ENCODE data around the gene ESRRB.

The ESRRB gene

GRCh38 chr14:76457841-76458240 is 81.9 kb downstream of the ESRRB start:
- TF ChIP-seq CTCF (IDR thresholded peaks at IDR 0.05; ENCODE audit: low read length) (no peak), EZH2 (IDR thresholded peaks at IDR 0.05; ENCODE audit: borderline replicate concordance, low read length) (no peak)
- Histone ChIP-seq H3K9ac (ENCODE audit: low read length) (no peak overlapping the region), H3K9me2 (ENCODE audit: low read depth, low read length) (no peaks in the 10 kb centered on the region), H3K4me1 (ENCODE audit: insufficient read depth, low read length, severe bottlenecking) (no peaks in the 10 kb centered on the region), H3K4me2 (ENCODE audit: low read length) (no peak overlapping the region), H3K9me3 (ENCODE audit: low read length) (no peaks in the 10 kb centered on the region), H3K36me3 (ENCODE audit: insufficient read depth, low read length) (no peaks in the 10 kb centered on the region), H2AFZ (ENCODE audit: low read length) (no peak overlapping the region), H3K4me3 (ENCODE audit: low read depth, low read length, poor library complexity, severe bottlenecking) (no peak overlapping the region), H3K79me2 (ENCODE audit: insufficient read depth, low read length) (no peaks in the 10 kb centered on the region), H3K27me3 (ENCODE audit: insufficient read depth, low read length) (0 out of 2 replicates have a peak, but pooled peaks cover 4% of the 10 kb centered on the region), H4K20me1 (ENCODE audit: insufficient read depth, low read length) (no peaks in the 10 kb centered on the region), H3K27ac (ENCODE audit: low read depth, low read length, poor library complexity, severe bottlenecking) (no peak overlapping the region), H3F3A (ENCODE audit: insufficient read depth, low read length) (no peaks in the 10 kb centered on the region)

GRCh38 chr14:76461886-76462285 is 85.9 kb downstream of the ESRRB start:
- Histone ChIP-seq H3K9ac (ENCODE audit: low read length) (no peak overlapping the region), H3K4me2 (ENCODE audit: low read length) (no peak overlapping the region), H3K27me3 (ENCODE audit: insufficient read depth, low read length) (0 out of 2 replicates have a peak, but pooled peaks cover 4% of the 10 kb centered on the region), H3K9me2 (ENCODE audit: low read depth, low read length) (no peaks in the 10 kb centered on the region), H3K27ac (ENCODE audit: low read depth, low read length, poor library complexity, severe bottlenecking) (no peak overlapping the region), H3K79me2 (ENCODE audit: insufficient read depth, low read length) (no peaks in the 10 kb centered on the region), H4K20me1 (ENCODE audit: insufficient read depth, low read length) (no peaks in the 10 kb centered on the region), H3K36me3 (ENCODE audit: insufficient read depth, low read length) (no peaks in the 10 kb centered on the region), H2AFZ (ENCODE audit: low read length) (no peak overlapping the region), H3K4me1 (ENCODE audit: insufficient read depth, low read length, severe bottlenecking) (no peaks in the 10 kb centered on the region), H3F3A (ENCODE audit: insufficient read depth, low read length) (no peaks in the 10 kb centered on the region), H3K9me3 (ENCODE audit: low read length) (no peaks in the 10 kb centered on the region), H3K4me3 (ENCODE audit: low read depth, low read length, poor library complexity, severe bottlenecking) (no peak overlapping the region)
- TF ChIP-seq EZH2 (IDR thresholded peaks at IDR 0.05; ENCODE audit: borderline replicate concordance, low read length), result no peak
- TF ChIP-seq CTCF (IDR thresholded peaks at IDR 0.05; ENCODE audit: low read length), result no peak

GRCh38 chr14:76462330-76462729 is 86.4 kb downstream of the ESRRB start:
- no peaks in the 10 kb centered on the region for H3K9me3 ChIP-seq (ENCODE audit: low read length)
- H3K4me2 ChIP-seq (ENCODE audit: low read length), result no peak overlapping the region
- H3K4me1 ChIP-seq (ENCODE audit: insufficient read depth, low read length, severe bottlenecking), result no peaks in the 10 kb centered on the region
- no peak overlapping the region for H3K9ac ChIP-seq (ENCODE audit: low read length)
- no peak overlapping the region for H3K4me3 ChIP-seq (ENCODE audit: low read depth, low read length, poor library complexity, severe bottlenecking)
- no peaks in the 10 kb centered on the region for H3F3A ChIP-seq (ENCODE audit: insufficient read depth, low read length)
- no peak overlapping the region for H3K27ac ChIP-seq (ENCODE audit: low read depth, low read length, poor library complexity, severe bottlenecking)
- no peaks in the 10 kb centered on the region for H3K9me2 ChIP-seq (ENCODE audit: low read depth, low read length)
- H3K79me2 ChIP-seq (ENCODE audit: insufficient read depth, low read length), result no peaks in the 10 kb centered on the region
- H4K20me1 ChIP-seq (ENCODE audit: insufficient read depth, low read length), result no peaks in the 10 kb centered on the region
- H2AFZ ChIP-seq (ENCODE audit: low read length), result no peak overlapping the region
- no peak for TF ChIP-seq CTCF (IDR thresholded peaks at IDR 0.05; ENCODE audit: low read length)
- 0 out of 2 replicates have a peak, but pooled peaks cover 4% of the 10 kb centered on the region for H3K27me3 ChIP-seq (ENCODE audit: insufficient read depth, low read length)
- H3K36me3 ChIP-seq (ENCODE audit: insufficient read depth, low read length), result no peaks in the 10 kb centered on the region

Measured in OCI-LY1 (cell line).